ENCODE data around the gene MGMT.

MGMT gene

GRCh38 chr10:129501652-129502436 lies 34.8 kb downstream of the MGMT start:
- TF ChIP-seq CTCF (IDR thresholded peaks at IDR 0.05; ENCODE audit: borderline replicate concordance, extremely low read depth, low read length, poor library complexity, severe bottlenecking) (no peak), EZH2 (IDR thresholded peaks at IDR 0.05; ENCODE audit: borderline replicate concordance, low read depth, low read length, severe bottlenecking) (no peak)
- ATAC-seq (ENCODE audit: insufficient read depth, low read depth): no peak
- Histone ChIP-seq H3K36me3 (ENCODE audit: insufficient read depth, low read length) (no peaks in the 10 kb centered on the region; the same call in 1 of the 2 replicates), H3K27ac (ENCODE audit: low read length) (no peak overlapping the region), H3K9me3 (ENCODE audit: insufficient read depth, low read length, severe bottlenecking) (peaks cover 6% of the 10 kb centered on the region), H3K4me2 (ENCODE audit: insufficient read depth, low read length) (no peak overlapping the region), H4K20me1 (ENCODE audit: insufficient read depth, low read length) (peaks cover 9% of the 10 kb centered on the region), H3K79me2 (ENCODE audit: insufficient read depth, low read length) (peaks cover 45% of the 10 kb centered on the region), H3K4me1 (ENCODE audit: insufficient read depth, low read length) (no peaks in the 10 kb centered on the region), H3K27me3 (ENCODE audit: insufficient read depth, low read length, poor library complexity) (no peaks in the 10 kb centered on the region), H3K4me3 (ENCODE audit: low read depth in 1 of 2, low read length in 2 of 2) (no peak overlapping the region), H3K9ac (ENCODE audit: low read depth, low read length) (no peak overlapping the region), H2AFZ (ENCODE audit: low read depth, low read length) (no peak overlapping the region)
- no peak for DNase-seq

- Histone ChIP-seq H3K4me3 (ENCODE audit: low read depth in 1 of 2, low read length in 2 of 2) (no peak overlapping the region), H3K79me2 (ENCODE audit: insufficient read depth, low read length) (peaks cover 50% of the 10 kb centered on the region), H3K9ac (ENCODE audit: low read depth, low read length) (no peak overlapping the region), H3K4me1 (ENCODE audit: insufficient read depth, low read length) (no peaks in the 10 kb centered on the region), H3K27me3 (ENCODE audit: insufficient read depth, low read length, poor library complexity) (no peaks in the 10 kb centered on the region), H4K20me1 (ENCODE audit: insufficient read depth, low read length) (peaks cover 11% of the 10 kb centered on the region), H2AFZ (ENCODE audit: low read depth, low read length) (no peak overlapping the region), H3K9me3 (ENCODE audit: insufficient read depth, low read length, severe bottlenecking) (peaks cover 8% of the 10 kb centered on the region), H3K27ac (ENCODE audit: low read length) (no peak overlapping the region), H3K4me2 (ENCODE audit: insufficient read depth, low read length) (no peak overlapping the region), H3K36me3 (ENCODE audit: insufficient read depth, low read length) (no peaks in the 10 kb centered on the region)
- ATAC-seq (ENCODE audit: insufficient read depth, low read depth) (no peak), DNase-seq (no peak)
- TF ChIP-seq CTCF (IDR thresholded peaks at IDR 0.05; ENCODE audit: borderline replicate concordance, extremely low read depth, low read length, poor library complexity, severe bottlenecking): no peak
- TF ChIP-seq EZH2 (IDR thresholded peaks at IDR 0.05; ENCODE audit: borderline replicate concordance, low read depth, low read length, severe bottlenecking): no peak
These were observed 35.4 kb downstream of the MGMT start for GRCh38 chr10:129502448-129502847.

GRCh38 chr10:129505500-129506075 lies 38.5 kb downstream of the MGMT start:
- H4K20me1 ChIP-seq (ENCODE audit: insufficient read depth, low read length): peaks cover 11% of the 10 kb centered on the region
- H3K4me2 ChIP-seq (ENCODE audit: insufficient read depth, low read length): no peak overlapping the region
- H3K79me2 ChIP-seq (ENCODE audit: insufficient read depth, low read length): peaks cover 64% of the 10 kb centered on the region
- H3K36me3 ChIP-seq (ENCODE audit: insufficient read depth, low read length): no peaks in the 10 kb centered on the region
- no peak overlapping the region for H3K27ac ChIP-seq (ENCODE audit: low read length)
- no peak for DNase-seq
- H3K4me1 ChIP-seq (ENCODE audit: insufficient read depth, low read length): no peaks in the 10 kb centered on the region
- no peaks in the 10 kb centered on the region for H3K27me3 ChIP-seq (ENCODE audit: insufficient read depth, low read length, poor library complexity)
- H3K9ac ChIP-seq (ENCODE audit: low read depth, low read length): no peak overlapping the region
- H2AFZ ChIP-seq (ENCODE audit: low read depth, low read length): no peak overlapping the region
- ATAC-seq (ENCODE audit: insufficient read depth, low read depth): no peak
- peaks cover 8% of the 10 kb centered on the region for H3K9me3 ChIP-seq (ENCODE audit: insufficient read depth, low read length, severe bottlenecking)
- H3K4me3 ChIP-seq (ENCODE audit: low read depth in 1 of 2, low read length in 2 of 2): no peak overlapping the region
- TF ChIP-seq CTCF (IDR thresholded peaks at IDR 0.05; ENCODE audit: borderline replicate concordance, extremely low read depth, low read length, poor library complexity, severe bottlenecking): no peak
- TF ChIP-seq EZH2 (IDR thresholded peaks at IDR 0.05; ENCODE audit: borderline replicate concordance, low read depth, low read length, severe bottlenecking): no peak
